Trophoblast cell (in vitro differentiated cells and primary cell): ENCODE data around the gene MEG3.
A peak's percentile ranks its signal among the peaks of the same experiment; 100 is the strongest.

Source experiments
- DNase-seq, 2 donors: peaks; one replicate each; pipeline ENCODE4 v3.0.0-alpha.2; 2016
- H2AFZ ChIP-seq: 2 replicates; pipeline ENCODE4 v1.6.1; 2013; ENCODE audit warnings: low read length, moderate library complexity, mild to moderate bottlenecking; ENCODE audit not compliant: insufficient read depth, poor library complexity
- H2AK5ac ChIP-seq: 2 replicates; pipeline ENCODE4 v1.6.1; 2013; ENCODE audit warnings: mild to moderate bottlenecking, low read length
- H2BK120ac ChIP-seq: 2 replicates; pipeline ENCODE4 v1.6.1; 2013; ENCODE audit warnings: low read length, mild to moderate bottlenecking, moderate library complexity; ENCODE audit not compliant: insufficient read depth, poor library complexity
- H2BK12ac ChIP-seq: 2 replicates; pipeline ENCODE4 v1.6.1; 2013; ENCODE audit warnings: mild to moderate bottlenecking, low read length, moderate library complexity
- H2BK5ac ChIP-seq: 2 replicates; pipeline ENCODE4 v1.6.1; 2013; ENCODE audit warnings: low read length, low read depth, moderate library complexity, mild to moderate bottlenecking; ENCODE audit not compliant: poor library complexity
- H3K14ac ChIP-seq: 2 replicates; pipeline ENCODE4 v1.6.1; 2013; ENCODE audit warnings: mild to moderate bottlenecking, low read length
- H3K18ac ChIP-seq: 2 replicates; pipeline ENCODE4 v1.6.1; 2013; ENCODE audit warnings: mild to moderate bottlenecking, low read length
- H3K23ac ChIP-seq: 2 replicates; pipeline ENCODE4 v1.6.1; 2013; ENCODE audit warnings: low read length
- H3K27ac ChIP-seq: 2 replicates; pipeline ENCODE4 v1.5.1; 2013; ENCODE audit warnings: low read depth, mild to moderate bottlenecking, inconsistent platforms, low read length, moderate library complexity
- H3K27me3 ChIP-seq: 2 replicates; pipeline ENCODE4 v1.6.1; 2013; ENCODE audit warnings: inconsistent platforms, mild to moderate bottlenecking, low read length, moderate library complexity; ENCODE audit not compliant: insufficient read depth
- H3K36me3 ChIP-seq, 2 experiments: 1 replicate in 1 of 2; 2 replicates in 1 of 2; pipeline ENCODE4 v1.6.1; 2013; ENCODE audit warnings: low read length in 2 of 2, mild to moderate bottlenecking in 2 of 2, moderate library complexity in 1 of 2; ENCODE audit not compliant: insufficient read depth in 2 of 2, control insufficient read depth in 1 of 2
- H3K4ac ChIP-seq: 2 replicates; pipeline ENCODE4 v1.6.1; 2013; ENCODE audit warnings: low read depth, mild to moderate bottlenecking, low read length, moderate library complexity
- H3K4me1 ChIP-seq, 2 experiments: 1 replicate in 1 of 2; 2 replicates in 1 of 2; pipeline ENCODE4 v1.6.1; 2013; ENCODE audit warnings: low read length in 2 of 2, mild to moderate bottlenecking in 2 of 2, moderate library complexity in 1 of 2; ENCODE audit not compliant: insufficient read depth in 2 of 2, control insufficient read depth in 1 of 2
- H3K4me2 ChIP-seq: 2 replicates; pipeline ENCODE4 v1.6.1; 2013; ENCODE audit warnings: inconsistent platforms, mild to moderate bottlenecking, low read length, moderate library complexity
- H3K4me3 ChIP-seq: 2 replicates; pipeline ENCODE4 v1.5.1; 2013; ENCODE audit warnings: mild to moderate bottlenecking, low read depth, low read length, inconsistent platforms
- H3K79me1 ChIP-seq: one replicate; pipeline ENCODE4 v1.6.1; 2013; ENCODE audit warnings: low read length
- H3K79me2 ChIP-seq: 2 replicates; pipeline ENCODE4 v1.6.1; 2013; ENCODE audit warnings: low read length, mild to moderate bottlenecking; ENCODE audit not compliant: control insufficient read depth, insufficient read depth, poor library complexity
- H3K9ac ChIP-seq: 2 replicates; pipeline ENCODE4 v1.6.1; 2013; ENCODE audit warnings: mild to moderate bottlenecking, low read length
- H3K9me3 ChIP-seq: 2 replicates; pipeline ENCODE4 v1.6.1; 2013; ENCODE audit warnings: low read depth, mild to moderate bottlenecking, control low read depth, inconsistent platforms, low read length; ENCODE audit not compliant: insufficient read depth
- H4K12ac ChIP-seq: 2 replicates; pipeline ENCODE4 v1.6.1; 2013; ENCODE audit warnings: low read depth, mild to moderate bottlenecking, low read length, moderate library complexity
- H4K8ac ChIP-seq: 2 replicates; pipeline ENCODE4 v1.6.1; 2013; ENCODE audit warnings: low read depth, mild to moderate bottlenecking, low read length, moderate library complexity
- H4K91ac ChIP-seq: one replicate; pipeline ENCODE4 v1.6.1; 2013; ENCODE audit warnings: low read depth, mild to moderate bottlenecking, low read length, moderate library complexity
- WGBS: extraction: QIAGEN DNeasy Blood & Tissue Kit; methylation state at CpG from one replicate; pipeline ENCODE4 v1.1.7; 2013; ENCODE audit warnings: missing lambda C conversion rate; ENCODE audit not compliant: insufficient read length, insufficient coverage; ENCODE audit errors: extremely low coverage; 5-methylcytosine and 5-hydroxymethylcytosine counted together

MEG3 gene

DNA sequence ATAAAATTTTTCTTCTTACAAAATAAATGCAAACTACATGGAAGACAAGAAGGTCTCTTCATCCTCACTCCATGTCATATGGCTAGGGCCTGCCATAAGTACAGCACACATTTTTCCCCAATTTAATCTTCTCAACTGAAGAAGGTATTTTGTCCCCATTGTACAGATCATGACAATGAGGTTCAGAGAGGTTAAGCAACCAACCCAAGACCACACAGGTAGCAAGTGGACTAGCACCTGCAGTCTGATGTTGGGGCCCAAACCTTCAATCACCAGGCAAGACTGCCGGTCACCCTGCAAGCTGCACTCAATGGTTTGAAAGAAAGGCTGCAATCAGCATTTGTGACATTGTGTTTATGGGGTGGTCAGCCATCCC, 6.5 kb upstream of the MEG3 start:
- no peak overlapping the region for H2AFZ ChIP-seq
- no peak overlapping the region for H2AK5ac ChIP-seq
- H4K12ac ChIP-seq = no peak overlapping the region

DNA sequence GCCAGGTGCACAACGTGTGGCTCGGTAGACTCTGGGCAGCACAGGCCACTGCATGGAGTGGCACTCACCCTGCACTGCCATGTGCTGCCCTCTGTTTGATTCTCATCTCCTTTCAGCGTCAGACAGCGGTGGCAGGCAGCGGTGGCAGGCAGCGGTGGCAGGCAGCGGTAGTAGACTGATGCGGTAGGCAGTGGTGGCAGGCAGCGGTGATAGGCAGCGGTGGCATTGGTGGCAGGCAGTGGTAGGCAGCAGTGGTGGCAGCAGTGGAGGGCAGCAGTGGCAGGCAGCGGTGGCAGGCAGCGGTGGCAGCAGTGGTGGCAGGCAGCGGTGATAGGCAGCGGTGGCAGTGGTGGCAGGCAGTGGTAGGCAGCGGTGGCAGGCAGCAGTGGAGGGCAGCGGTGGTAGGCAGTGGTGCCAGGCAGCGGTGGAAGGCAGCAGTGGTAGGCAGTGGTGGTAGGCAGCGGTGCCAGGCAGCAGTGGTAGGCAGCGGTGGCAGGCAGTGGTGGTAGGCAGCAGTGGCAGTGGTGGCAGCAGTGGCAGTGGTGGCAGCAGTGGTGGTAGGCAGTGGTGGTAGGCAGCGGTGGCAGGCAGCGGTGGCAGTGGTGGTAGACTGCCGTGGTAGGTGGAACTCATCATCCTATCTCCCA, 6.0 kb upstream of the MEG3 start:
- Histone ChIP-seq H2BK120ac (no peak overlapping the region), H3K9ac (no peak overlapping the region), H3K18ac (no peak overlapping the region), H4K91ac (no peak overlapping the region), H3K4me3 (peak overlapping the region; percentile 31), H2BK5ac (no peak overlapping the region), H2BK12ac (no peak overlapping the region), H3K4me1 (no peaks in the 10 kb centered on the region), H2AK5ac (no peak overlapping the region), H3K36me3 (no peaks in the 10 kb centered on the region), H3K9me3 (no peaks in the 10 kb centered on the region), H3K4ac (no peak overlapping the region), H2AFZ (no peak overlapping the region), H4K12ac (no peak overlapping the region), H3K4me2 (no peak overlapping the region), H3K79me1 (no peaks in the 10 kb centered on the region), H3K14ac (no peak overlapping the region), H3K23ac (no peak overlapping the region), H3K79me2 (no peaks in the 10 kb centered on the region), H4K8ac (no peak overlapping the region), H3K27me3 (no peaks in the 10 kb centered on the region), H3K27ac (no peak overlapping the region)
- no CpG with 5 or more reads among the region's 22 CpGs for whole genome bisulfite sequencing
- DNase-seq = no peak

More for the DNA sequence above, 6.5 kb upstream of the MEG3 start:
- Histone ChIP-seq H3K79me2 (no peaks in the 10 kb centered on the region), H3K4me3 (no peak overlapping the region), H3K79me1 (no peaks in the 10 kb centered on the region), H2BK12ac (no peak overlapping the region), H3K4me2 (no peak overlapping the region), H2BK120ac (no peak overlapping the region), H3K4me1 (no peaks in the 10 kb centered on the region), H3K23ac (no peak overlapping the region), H4K8ac (no peak overlapping the region), H4K91ac (no peak overlapping the region), H3K27me3 (no peaks in the 10 kb centered on the region), H3K9me3 (no peaks in the 10 kb centered on the region), H3K4ac (no peak overlapping the region), H3K27ac (no peak overlapping the region), H3K36me3 (no peaks in the 10 kb centered on the region), H3K9ac (no peak overlapping the region), H2BK5ac (no peak overlapping the region), H3K18ac (no peak overlapping the region), H3K14ac (no peak overlapping the region)
- DNase-seq = no peak
- WGBS = no CpG with 5 or more reads among the region's 1 CpG

DNA sequence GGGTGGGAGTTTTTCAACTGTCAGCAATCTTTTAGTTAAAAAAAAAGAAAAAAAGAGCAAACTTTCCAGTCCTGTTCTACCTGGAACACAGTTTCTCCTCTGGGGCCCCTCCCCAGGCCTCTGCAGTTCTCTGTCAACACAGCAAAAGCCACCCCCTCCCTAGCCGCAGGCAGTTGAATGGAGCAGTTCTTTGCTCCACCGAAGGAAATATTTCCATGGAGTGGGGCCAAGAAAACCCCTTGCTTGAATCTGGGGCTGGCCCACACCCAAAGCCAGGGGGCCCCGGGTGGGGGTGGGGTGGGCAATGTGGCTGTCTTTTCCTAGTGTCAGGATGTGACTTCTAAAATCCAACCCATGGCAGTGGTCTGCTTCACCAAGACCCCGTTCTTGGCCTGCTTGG, 5.0 kb upstream of the MEG3 start:
- H3K9ac ChIP-seq = no peak overlapping the region
- H3K4me2 ChIP-seq = no peak overlapping the region
- no CpG with 5 or more reads among the region's 4 CpGs for WGBS
- no peak overlapping the region for H4K91ac ChIP-seq
- H2BK5ac ChIP-seq = no peak overlapping the region
- no peaks in the 10 kb centered on the region for H3K79me2 ChIP-seq
- H3K4me1 ChIP-seq = no peaks in the 10 kb centered on the region
- no peak overlapping the region for H2BK12ac ChIP-seq
- DNase-seq = no peak
- H3K79me1 ChIP-seq = no peaks in the 10 kb centered on the region
- no peak overlapping the region for H2AK5ac ChIP-seq
- H3K18ac ChIP-seq = no peak overlapping the region
- no peak overlapping the region for H3K4ac ChIP-seq
- H3K14ac ChIP-seq = no peak overlapping the region
- H3K23ac ChIP-seq = no peak overlapping the region
- H3K4me3 ChIP-seq = no peak overlapping the region
- H4K8ac ChIP-seq = no peak overlapping the region
- H3K9me3 ChIP-seq = peaks cover 2% of the 10 kb centered on the region
- H3K27me3 ChIP-seq = no peaks in the 10 kb centered on the region
- no peak overlapping the region for H2AFZ ChIP-seq
- H4K12ac ChIP-seq = no peak overlapping the region
- no peak overlapping the region for H3K27ac ChIP-seq
- H2BK120ac ChIP-seq = no peak overlapping the region
- no peaks in the 10 kb centered on the region for H3K36me3 ChIP-seq

DNA sequence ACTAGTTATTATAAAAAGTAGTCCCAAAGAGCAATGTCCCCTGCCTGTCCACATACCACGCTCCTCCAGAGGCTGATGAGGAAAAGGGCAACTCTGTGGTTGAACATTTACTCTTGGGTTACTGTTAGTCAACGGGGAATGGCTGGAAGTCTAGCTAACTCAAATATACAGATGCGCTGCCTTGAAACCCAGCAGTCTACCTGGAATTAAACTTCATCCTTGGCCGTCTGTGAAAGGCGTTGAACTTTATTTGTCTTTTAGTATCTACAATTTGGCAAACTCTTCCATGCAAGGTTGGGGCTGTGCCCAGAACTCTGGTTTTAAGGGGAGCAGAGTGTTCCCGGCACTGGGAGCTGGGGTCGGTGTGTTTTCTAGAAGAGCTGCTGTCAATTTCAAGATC, 3.9 kb upstream of the MEG3 start:
- H3K4me1 ChIP-seq = no peaks in the 10 kb centered on the region
- H4K8ac ChIP-seq = no peak overlapping the region
- no peak overlapping the region for H2BK120ac ChIP-seq
- H3K18ac ChIP-seq = no peak overlapping the region
- H2BK12ac ChIP-seq = no peak overlapping the region
- H3K27me3 ChIP-seq = no peaks in the 10 kb centered on the region
- no peak overlapping the region for H3K4me2 ChIP-seq
- H3K79me1 ChIP-seq = no peaks in the 10 kb centered on the region
- H3K4me3 ChIP-seq = no peak overlapping the region
- H4K12ac ChIP-seq = no peak overlapping the region
- DNase-seq = no peak
- H2AK5ac ChIP-seq = no peak overlapping the region
- H3K4ac ChIP-seq = no peak overlapping the region
- no peak overlapping the region for H4K91ac ChIP-seq
- no CpG with 5 or more reads among the region's 7 CpGs for WGBS
- H2BK5ac ChIP-seq = no peak overlapping the region
- H3K9ac ChIP-seq = no peak overlapping the region
- no peaks in the 10 kb centered on the region for H3K36me3 ChIP-seq
- H3K9me3 ChIP-seq = peaks cover 13% of the 10 kb centered on the region
- H3K79me2 ChIP-seq = no peaks in the 10 kb centered on the region
- H3K14ac ChIP-seq = no peak overlapping the region
- H3K27ac ChIP-seq = no peak overlapping the region
- no peak overlapping the region for H2AFZ ChIP-seq
- H3K23ac ChIP-seq = no peak overlapping the region
